Body of pancreas (tissue), 4 donors: ENCODE data around the gene IFT80.

Experiments
- POLR2A ChIP-seq, 3 donors: fragments of 450-650 bp; IDR thresholded peaks; one replicate each; pipeline ENCODE4 v1.6.1; 2016; ENCODE audit warnings: antibody characterized with exemption in 3 of 3, mild to moderate bottlenecking in 2 of 3
- TF ChIP-seq, protein P1 (sequence below), 7 experiments: fragments of 450-650 bp in 4 of 7; fragments of 200-600 bp in 3 of 7; sonication (generic) in 3 of 7; IDR thresholded peaks; one replicate each; pipeline ENCODE4 v1.5.1; 2016 to 2019; ENCODE audit warnings: antibody characterized with exemption in 7 of 7

DNA sequence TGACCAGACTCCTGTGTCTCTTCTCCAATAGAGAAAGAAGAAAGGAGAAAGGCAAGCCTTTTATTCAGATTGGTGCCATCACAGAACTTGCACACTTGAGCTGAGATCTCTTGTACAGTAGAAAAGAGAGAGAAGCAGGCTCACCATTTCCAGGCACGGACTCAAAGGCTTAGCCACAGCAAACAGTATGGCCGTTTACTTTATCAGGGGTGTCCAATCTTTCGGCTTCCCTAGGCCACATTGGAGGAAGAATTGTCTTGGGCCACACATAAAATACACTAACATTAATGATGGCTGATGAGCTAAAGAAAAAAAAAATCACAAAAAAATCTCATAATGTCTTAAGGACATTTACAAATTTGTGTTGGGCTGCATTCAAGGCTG, 5.0 kb downstream of the IFT80 start:
- TF ChIP-seq, protein P1, sequence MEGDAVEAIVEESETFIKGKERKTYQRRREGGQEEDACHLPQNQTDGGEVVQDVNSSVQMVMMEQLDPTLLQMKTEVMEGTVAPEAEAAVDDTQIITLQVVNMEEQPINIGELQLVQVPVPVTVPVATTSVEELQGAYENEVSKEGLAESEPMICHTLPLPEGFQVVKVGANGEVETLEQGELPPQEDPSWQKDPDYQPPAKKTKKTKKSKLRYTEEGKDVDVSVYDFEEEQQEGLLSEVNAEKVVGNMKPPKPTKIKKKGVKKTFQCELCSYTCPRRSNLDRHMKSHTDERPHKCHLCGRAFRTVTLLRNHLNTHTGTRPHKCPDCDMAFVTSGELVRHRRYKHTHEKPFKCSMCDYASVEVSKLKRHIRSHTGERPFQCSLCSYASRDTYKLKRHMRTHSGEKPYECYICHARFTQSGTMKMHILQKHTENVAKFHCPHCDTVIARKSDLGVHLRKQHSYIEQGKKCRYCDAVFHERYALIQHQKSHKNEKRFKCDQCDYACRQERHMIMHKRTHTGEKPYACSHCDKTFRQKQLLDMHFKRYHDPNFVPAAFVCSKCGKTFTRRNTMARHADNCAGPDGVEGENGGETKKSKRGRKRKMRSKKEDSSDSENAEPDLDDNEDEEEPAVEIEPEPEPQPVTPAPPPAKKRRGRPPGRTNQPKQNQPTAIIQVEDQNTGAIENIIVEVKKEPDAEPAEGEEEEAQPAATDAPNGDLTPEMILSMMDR (IDR thresholded peaks at IDR 0.05) = no peak
- no peak for TF ChIP-seq POLR2A (IDR thresholded peaks at IDR 0.05)
